DOHH2 (cell line): Measurements from ENCODE around the gene MMP15.

Source experiments
- CTCF ChIP-seq: fragments of 200-600 bp; sonication (generic); IDR thresholded peaks from one replicate; pipeline ENCODE4 v1.5.1; 2014; ENCODE audit warnings: antibody characterized with exemption, mild to moderate bottlenecking, low read depth, low read length; ENCODE audit not compliant: poor library complexity, severe bottlenecking
- EZH2phosphoT487 ChIP-seq: fragments of 200-600 bp; sonication (generic); IDR thresholded peaks from 2 replicates; pipeline ENCODE4 v1.6.1; 2017; ENCODE audit warnings: borderline replicate concordance, mild to moderate bottlenecking, antibody characterized with exemption, low read length, moderate library complexity, mixed read lengths

- TF ChIP-seq CTCF (no peak), EZH2phosphoT487 (no peak)
Measured at GRCh38 chr16:58010886-58011285, 14.7 kb upstream of the MMP15 start.
